HuH-7 (cell line): ENCODE measurements around the gene RHOG.
"Not testable (repeated sequence)": the region's sequence is repeated elsewhere in the genome, so short reads cannot be mapped to it uniquely, and the experiment has no call there.

ENCODE experiments used
- DNase-seq: peaks from one replicate; pipeline ENCODE4 v3.0.0; 2011; ENCODE audit warnings: low spot score

The RHOG gene

GRCh38 chr11:3834349-3834663 lies 6.5 kb downstream of the RHOG start:
- no peak for DNase-seq

GRCh38 chr11:3833449-3833848 lies 7.3 kb downstream of the RHOG start:
- DNase-seq, result no peak

- no peak for DNase-seq
These were observed 7.9 kb downstream of the RHOG start for GRCh38 chr11:3832816-3833215.

- no peak for DNase-seq
These were observed 9.2 kb downstream of the RHOG start for GRCh38 chr11:3831378-3832239.

GRCh38 chr11:3830730-3831129 lies 10.0 kb downstream of the RHOG start:
- no peak for DNase-seq

GRCh38 chr11:3830088-3830487 lies 10.7 kb downstream of the RHOG start:
- DNase-seq, result no peak

- no peak for DNase-seq
These were observed 13.1 kb downstream of the RHOG start for GRCh38 chr11:3827434-3828186.

GRCh38 chr11:3826721-3827120 lies 14.0 kb downstream of the RHOG start:
- no peak for DNase-seq

- no peak for DNase-seq
These were observed 15.1 kb downstream of the RHOG start for GRCh38 chr11:3825473-3826154.

GRCh38 chr11:3824714-3825472 lies 15.9 kb downstream of the RHOG start:
- peak; percentile 91 for DNase-seq

GRCh38 chr11:3823762-3824506 lies 16.8 kb downstream of the RHOG start:
- no peak for DNase-seq

GRCh38 chr11:3823303-3823702 lies 17.5 kb downstream of the RHOG start:
- DNase-seq, result no peak

GRCh38 chr11:3822312-3822711 lies 18.4 kb downstream of the RHOG start:
- DNase-seq, result no peak

GRCh38 chr11:3820971-3821370 lies 19.8 kb downstream of the RHOG start:
- DNase-seq, result no peak

- no peak for DNase-seq
These were observed 23.5 kb downstream of the RHOG start for GRCh38 chr11:3817181-3817800.

GRCh38 chr11:3816673-3817072 lies 24.1 kb downstream of the RHOG start:
- no peak for DNase-seq

GRCh38 chr11:3815845-3816244 lies 24.9 kb downstream of the RHOG start:
- no peak for DNase-seq

GRCh38 chr11:3814832-3815231 lies 25.9 kb downstream of the RHOG start:
- DNase-seq, result not testable (repeated sequence)

GRCh38 chr11:3810951-3811350 lies 29.8 kb downstream of the RHOG start:
- no peak for DNase-seq

GRCh38 chr11:3810446-3810845 lies 30.3 kb downstream of the RHOG start:
- no peak for DNase-seq

- DNase-seq, result no peak
These were observed 31.2 kb downstream of the RHOG start for GRCh38 chr11:3809624-3809928.
